RKO (cell line): ENCODE results near the gene TRIM22.

Experiments used
- DNase-seq: peaks from one replicate; pipeline ENCODE4 v3.0.0-alpha.2; 2016; ENCODE audit warnings: low spot score

The TRIM22 gene

GRCh38 chr11:5746614-5747013, 57.0 kb downstream of the TRIM22 start:
- no peak for DNase-seq

GRCh38 chr11:5749836-5750235, 60.2 kb downstream of the TRIM22 start:
- no peak for DNase-seq

GRCh38 chr11:5753943-5754342, 64.4 kb downstream of the TRIM22 start, which contains the start of gene OR52N4:
TSS of gene OR52N4 (plus strand) at chr11:5754243. CDS start at chr11:5754741, 498 bp downstream.
- DNase-seq = no peak
